Uterus (tissue), 2 donors: ENCODE measurements around the gene DNAH11.

Experiments used
- CTCF ChIP-seq, 4 experiments: fragments of 200-600 bp in 2 of 4; fragments of 450-650 bp in 2 of 4; sonication (generic) in 2 of 4; IDR thresholded peaks; one replicate each; pipeline ENCODE4 v1.5.1; 2016 to 2019; ENCODE audit warnings: antibody characterized with exemption in 4 of 4, mild to moderate bottlenecking in 2 of 4, moderate library complexity in 1 of 4
- POLR2A ChIP-seq, 2 donors: fragments of 450-650 bp; IDR thresholded peaks; one replicate each; pipeline ENCODE4 v1.6.1; 2016; ENCODE audit warnings: antibody characterized with exemption in 2 of 2, mild to moderate bottlenecking in 1 of 2, moderate library complexity in 1 of 2

- TF ChIP-seq CTCF (IDR thresholded peaks at IDR 0.05), result no peak
- no peak for TF ChIP-seq POLR2A (IDR thresholded peaks at IDR 0.05)
These were observed 402.0 kb downstream of the DNAH11 start for GRCh38 chr7:21944616-21945453.
